DMS79 (cell line): ENCODE results near the gene TFF1.

ENCODE experiments used
- DNase-seq: peaks from one replicate; lab custom pipeline; 2025; lab: John Stamatoyannopoulos, UW

Gene TFF1

GRCh38 chr21:42362198-42362597 is 4.1 kb downstream of the TFF1 start:
- DNase-seq, result no peak

DNA sequence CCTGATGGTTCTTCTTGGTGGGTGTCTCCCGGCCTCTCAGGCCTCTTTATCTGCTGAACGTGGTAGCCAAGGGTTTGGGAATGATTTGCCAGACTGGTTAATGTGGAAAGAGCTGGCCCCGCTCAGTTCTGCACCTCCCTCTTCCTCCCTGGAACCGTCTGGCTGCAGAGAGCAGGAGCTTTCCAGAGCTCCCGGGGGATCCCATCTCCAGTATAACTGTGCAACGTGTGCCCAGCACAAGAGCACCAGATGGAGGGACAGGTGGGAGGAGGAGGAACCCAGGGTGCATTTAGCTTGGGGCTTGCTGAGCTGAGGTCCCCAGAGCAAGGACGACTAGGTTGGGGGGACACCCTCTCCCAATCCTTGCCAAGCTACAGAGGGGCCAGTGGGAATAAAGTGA is 5.0 kb downstream of the TFF1 start:
- no peak for DNase-seq

GRCh38 chr21:42360317-42360716 is 6.0 kb downstream of the TFF1 start:
- no peak for DNase-seq

DNA sequence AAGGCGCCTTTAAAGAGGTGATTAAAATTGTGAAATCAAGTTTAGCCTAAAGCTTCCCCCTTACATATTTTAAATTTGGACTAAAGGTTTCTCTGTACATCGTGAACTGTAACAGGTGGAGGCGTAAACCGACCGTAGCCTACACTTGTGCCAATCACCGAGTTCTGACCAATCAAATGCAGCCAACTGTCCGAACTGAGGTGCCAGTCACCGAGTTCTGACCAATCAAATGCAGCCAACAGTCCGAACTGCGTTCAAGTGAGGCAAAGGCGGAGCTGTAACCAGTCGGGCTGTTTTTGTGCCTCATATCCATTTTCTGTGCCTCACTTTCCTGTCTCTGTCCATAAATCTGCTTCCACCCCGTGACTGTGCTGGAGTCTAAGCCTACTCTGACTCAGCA is 7.4 kb downstream of the TFF1 start:
- no peak for DNase-seq

DNA sequence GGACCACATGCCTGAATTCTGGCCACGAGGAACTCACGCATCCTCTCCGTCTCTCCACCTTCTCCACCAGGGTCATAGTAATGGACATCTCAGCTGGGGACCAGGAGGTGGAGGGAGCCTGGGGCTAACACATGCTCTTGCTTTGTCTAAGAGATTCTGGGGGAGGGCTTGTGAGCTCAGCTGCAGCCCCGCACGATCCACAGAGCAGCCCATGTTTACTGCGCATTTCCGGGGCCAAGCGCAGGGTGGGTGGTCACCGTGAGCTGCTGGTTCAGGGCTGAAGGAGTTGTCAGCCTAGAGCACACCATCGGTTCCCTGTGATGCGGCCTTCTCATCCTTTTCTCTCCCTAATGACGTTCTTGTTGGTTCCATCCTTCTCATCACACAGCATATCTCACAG is 8.1 kb downstream of the TFF1 start:
- no peak for DNase-seq

GRCh38 chr21:42357307-42357706 is 9.0 kb downstream of the TFF1 start:
- DNase-seq, result no peak

DNA sequence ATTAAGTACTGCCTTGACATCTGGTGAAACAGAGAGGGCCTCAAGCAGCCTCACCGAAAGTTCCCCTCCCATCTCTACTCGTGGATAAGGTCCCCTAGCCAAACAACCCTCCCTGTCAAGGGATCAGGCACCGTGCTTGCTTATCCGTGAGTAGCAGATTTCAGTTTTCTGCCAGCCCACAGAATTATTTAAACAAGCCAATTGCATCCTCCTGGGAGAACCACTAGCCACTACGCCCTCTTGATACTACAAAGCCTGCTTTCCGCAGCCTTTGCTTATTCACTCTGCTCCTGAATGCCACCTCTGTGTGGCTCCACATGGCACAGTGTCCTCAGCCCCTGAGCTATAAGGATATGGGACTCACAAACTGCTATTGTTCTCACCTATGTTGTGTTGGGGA is 9.7 kb downstream of the TFF1 start:
- DNase-seq, result no peak

DNA sequence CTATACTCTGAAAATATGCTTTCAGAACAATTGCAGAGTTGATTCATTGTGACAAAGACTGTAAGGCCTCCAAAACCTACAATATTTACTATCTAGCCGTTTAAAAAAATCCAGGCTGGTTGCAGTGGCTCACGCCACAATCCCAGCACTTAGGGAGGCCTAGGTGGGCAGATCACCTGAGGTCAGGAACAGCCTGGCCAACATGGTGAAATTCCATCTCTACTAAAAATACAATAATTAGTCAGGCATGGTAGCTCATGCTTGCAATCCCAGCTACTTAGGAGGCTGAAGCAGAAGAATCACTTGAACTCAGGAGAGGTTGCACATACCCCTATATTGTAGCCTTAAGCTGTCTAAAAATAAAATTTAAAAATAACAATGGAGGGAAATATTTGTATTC is 10.3 kb downstream of the TFF1 start:
- peak; percentile 14 for DNase-seq

- no peak for DNase-seq
These were observed 12.7 kb downstream of the TFF1 start for GRCh38 chr21:42353623-42354022.

GRCh38 chr21:42352441-42353095 is 13.8 kb downstream of the TFF1 start:
- no peak for DNase-seq

DNA sequence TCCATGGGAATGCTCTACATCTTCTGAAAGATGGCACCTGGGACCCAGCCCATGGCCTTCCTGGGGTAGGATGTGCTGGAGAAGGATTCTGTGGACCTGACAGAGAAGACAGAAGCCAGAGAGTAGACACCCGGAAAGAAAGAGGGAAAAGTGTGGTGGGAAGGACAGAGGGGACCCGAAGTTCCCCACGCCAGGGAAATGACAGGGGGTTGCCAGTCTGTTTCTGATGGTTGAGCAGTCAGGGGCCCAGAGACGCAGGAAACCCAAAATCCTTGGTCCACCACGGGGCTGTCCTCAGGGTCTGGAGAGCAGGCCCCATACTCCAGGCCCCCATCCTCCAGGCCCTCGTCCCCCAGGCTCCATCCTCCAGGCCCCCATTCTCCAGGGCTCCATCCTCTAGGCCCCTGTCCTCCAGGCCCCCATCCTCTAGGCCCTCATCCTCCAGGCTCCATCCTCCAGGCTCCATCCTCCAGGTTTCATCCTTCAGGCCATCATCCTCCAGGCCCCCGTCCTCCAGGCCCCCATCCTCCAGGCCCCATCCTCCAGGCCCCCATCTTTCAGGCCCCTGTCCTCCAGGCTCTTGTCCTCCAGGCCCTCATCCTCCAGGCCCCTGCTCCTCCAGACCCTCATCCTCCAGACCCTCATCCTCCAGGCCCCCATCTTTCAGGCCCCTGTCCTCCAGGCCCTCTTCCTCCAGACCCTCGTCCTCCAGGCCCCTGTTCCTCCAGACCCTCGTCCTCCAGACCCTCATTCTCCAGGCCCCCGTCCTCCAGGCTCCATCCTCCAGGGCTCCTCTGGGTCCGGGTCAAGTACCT is 14.5 kb downstream of the TFF1 start:
- DNase-seq, result no peak

GRCh38 chr21:42350927-42351426 is 15.4 kb downstream of the TFF1 start, which contains the start of gene TFF2:
TSS of gene TFF2 (minus strand) at chr21:42350994. CDS start at chr21:42350957, 37 bp downstream.
- DNase-seq, result no peak

DNA sequence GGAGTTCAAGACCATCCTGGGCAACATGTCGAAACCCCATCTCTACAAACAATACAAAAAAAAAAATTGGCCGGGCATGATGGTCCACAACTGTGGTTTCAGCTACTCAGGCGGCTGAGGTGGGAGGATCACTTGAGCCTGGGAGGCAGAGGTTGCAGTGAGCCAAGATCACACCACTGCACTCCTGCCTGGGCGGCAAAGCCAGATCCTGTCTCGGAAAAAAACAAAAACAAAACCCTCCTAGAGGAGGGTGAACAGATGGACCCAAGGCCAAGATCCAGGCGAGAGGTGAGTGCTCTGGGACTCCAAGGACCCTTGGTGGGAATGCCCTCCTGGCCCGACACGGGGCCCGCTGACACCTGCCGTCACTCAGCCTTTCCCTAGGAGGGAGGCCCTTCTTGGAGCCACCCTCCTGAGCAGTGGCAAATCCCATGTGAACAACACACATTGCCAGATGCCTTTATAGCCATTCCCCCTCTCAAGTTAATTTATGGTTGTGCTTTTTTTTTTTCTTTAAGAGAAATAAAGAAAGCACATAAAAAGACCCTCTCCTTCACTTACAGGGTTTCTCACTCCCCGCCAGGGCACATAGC is 15.9 kb downstream of the TFF1 start:
- peak; percentile 19 for DNase-seq

DNA sequence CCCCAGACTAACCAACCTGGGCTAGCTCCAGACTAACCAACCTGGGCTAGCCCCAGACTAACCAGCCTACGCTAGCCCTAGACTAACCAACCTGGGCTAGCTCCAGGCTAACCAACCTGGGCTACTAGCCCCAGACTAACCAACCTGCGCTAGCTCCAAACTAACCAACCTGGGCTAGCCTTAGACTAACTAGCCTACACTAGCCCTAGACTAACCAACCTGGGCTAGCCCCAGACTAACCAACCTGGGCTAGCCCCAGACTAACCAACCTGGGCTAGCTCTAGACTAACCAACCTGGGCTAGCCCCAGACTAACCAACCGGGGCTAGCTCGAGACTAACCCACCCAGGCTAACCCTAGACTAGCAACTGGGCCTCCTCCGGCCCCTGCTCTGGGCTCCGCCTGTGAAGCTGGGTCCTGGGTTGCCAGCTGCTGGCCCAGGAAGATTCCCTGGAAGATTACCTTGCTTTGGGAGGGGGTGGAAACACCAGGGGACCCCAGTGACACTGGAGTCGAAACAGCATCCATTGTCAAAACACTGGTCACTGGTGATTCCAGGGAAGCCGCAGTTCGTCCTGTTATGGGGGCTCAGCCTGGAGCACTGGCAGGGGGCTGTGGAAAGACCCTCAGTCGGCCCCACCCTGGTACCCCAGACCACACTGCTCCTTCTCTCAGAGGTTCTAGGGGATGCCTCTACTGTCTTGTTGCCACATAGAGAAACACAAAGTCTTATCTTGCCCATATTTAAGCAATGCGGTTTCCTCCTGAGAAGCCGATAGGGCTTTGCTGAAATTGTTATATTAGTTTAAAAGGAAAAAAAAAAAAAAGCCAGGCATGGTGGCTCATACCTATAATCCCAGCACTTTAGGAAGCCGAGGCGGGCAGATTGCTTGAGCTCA is 16.7 kb downstream of the TFF1 start:
- no peak for DNase-seq

DNA sequence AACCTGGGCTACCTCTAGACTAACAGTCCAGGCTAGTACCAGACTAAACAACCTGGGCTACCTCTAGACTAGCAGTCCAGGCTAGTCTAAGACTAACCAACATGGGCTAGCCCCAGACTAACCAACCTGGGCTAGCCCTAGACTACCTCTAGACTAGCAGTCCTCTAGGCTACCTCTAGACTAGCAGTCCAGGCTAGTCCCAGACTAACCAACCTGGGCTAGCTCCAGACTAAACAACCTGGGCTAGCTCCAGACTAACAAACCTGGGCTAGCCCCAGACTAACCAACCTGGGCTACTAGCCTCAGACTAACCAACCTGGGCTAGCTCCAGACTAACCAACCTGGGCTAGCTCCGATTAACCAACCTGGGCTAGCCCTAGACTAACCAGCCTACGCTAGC is 17.6 kb downstream of the TFF1 start:
- DNase-seq, result no peak

GRCh38 chr21:42347601-42348327 is 18.6 kb downstream of the TFF1 start:
- no peak for DNase-seq

- no peak for DNase-seq
These were observed 19.3 kb downstream of the TFF1 start for GRCh38 chr21:42346866-42347600.

GRCh38 chr21:42346441-42346840 is 19.9 kb downstream of the TFF1 start:
- no peak for DNase-seq

GRCh38 chr21:42344631-42345030 is 21.7 kb downstream of the TFF1 start:
- DNase-seq, result no peak

- DNase-seq, result no peak
These were observed 22.3 kb downstream of the TFF1 start for GRCh38 chr21:42343963-42344510.
